Urothelium cell line (cell line): ENCODE measurements around the gene TPSAB1.
"Not testable (repeated sequence)": the region's sequence is repeated elsewhere in the genome, so short reads cannot be mapped to it uniquely, and the experiment has no call there.

ENCODE experiments used
- DNase-seq: peaks from one replicate; pipeline ENCODE4 v3.0.0; 2011; ENCODE audit warnings: low spot score, mixed read lengths
- FAIRE-seq: peaks from 2 replicates; lab custom pipeline; 2011; peaks lifted over from hg19 to GRCh38; lab: Jason Lieb, UNC

TPSAB1 gene

DNA sequence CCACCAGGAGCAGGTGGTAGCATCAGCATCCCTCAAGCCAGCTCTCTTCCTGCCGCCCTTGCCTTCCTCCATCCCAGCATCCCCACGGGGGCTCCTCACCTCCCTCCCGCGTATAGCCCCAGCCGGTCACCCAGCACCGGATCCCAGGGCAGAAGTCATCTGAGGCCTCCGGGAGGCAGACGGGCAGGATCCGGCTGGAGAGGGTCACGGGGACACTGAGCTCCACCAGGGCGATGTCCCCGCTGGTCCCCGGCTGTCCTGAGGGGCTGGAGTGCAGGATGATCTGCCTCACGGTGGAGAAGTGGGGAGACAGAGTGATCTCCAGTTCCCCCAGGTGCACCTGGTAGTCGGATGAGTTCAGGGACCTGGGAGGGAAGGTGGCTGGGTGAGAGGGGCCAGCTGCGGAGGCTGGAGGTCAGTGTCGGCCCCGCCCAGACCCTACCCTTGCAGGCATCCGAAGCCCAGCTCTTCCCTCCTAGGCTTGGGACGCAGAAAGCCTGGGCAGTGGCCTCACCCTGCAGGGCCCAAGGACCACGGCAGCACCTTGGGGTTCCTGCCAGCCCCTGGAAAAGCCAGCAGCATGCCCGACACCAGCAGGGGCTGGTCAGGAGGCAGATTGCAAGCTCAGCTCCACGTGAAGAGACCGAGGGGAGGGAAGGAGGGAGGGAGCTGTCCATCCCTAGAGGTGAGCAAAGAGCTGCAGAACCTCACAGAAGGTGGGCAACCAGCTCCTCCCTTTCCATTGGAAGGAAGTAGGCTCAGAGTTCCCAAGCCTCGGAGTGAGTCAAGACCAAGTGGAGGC, 17.8 kb upstream of the TPSAB1 start:
- FAIRE-seq, result no peak
- no peak for DNase-seq

DNA sequence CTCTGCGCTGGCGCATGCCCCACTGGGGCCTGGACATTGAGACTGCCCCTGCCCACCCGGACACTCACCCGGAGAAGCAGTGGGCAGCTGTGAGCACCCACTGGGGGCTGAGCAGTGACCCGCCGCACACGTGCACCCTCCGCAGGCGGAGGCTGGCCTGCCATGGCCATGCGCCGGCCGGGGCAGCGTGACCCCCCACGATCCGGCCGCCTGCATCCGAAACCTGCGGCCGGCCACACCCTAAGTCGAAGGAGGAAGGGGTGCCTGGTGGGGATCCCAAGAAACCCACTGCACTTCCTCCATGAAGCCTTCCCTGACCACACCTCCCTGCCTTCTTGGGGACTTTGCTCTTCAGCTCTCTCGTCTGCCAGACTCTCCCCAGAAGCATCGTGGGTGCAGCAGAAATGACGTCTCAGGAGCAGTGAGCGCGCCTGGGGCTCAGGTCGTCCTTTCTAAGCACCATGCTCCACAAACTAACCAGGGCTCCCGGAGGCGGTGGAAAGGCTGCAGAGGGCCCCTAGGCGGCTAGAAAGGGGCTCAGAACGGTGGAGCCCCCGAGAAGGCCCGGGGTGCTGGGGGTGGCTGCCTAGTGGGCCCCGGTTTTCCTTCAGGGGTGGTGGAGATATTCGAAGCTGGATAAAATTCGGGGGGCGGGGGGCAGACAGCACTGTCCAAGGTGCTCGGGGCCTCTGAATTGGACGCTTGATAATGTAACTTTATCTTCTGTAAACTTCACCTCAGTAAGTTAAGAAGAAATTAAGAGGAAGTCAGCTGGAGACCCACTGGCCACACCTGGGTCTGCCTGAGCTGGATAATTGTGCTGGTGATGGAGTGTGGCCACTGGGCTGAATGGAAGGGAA, 16.9 kb upstream of the TPSAB1 start:
- no peak for DNase-seq
- FAIRE-seq, result no peak

GRCh38 chr16:1224558-1224957, 15.9 kb upstream of the TPSAB1 start:
- no peak for FAIRE-seq

GRCh38 chr16:1225051-1225451, 15.5 kb upstream of the TPSAB1 start, which contains the start of gene TPSG1:
Gene TPSG1, minus strand, starts transcription at chr16:1225268. Its CDS starts 16 bp downstream, at chr16:1225252.
- no peak for DNase-seq
- no peak for FAIRE-seq

More at GRCh38 chr16:1224558-1224957, 15.9 kb upstream of the TPSAB1 start:
- no peak for DNase-seq

GRCh38 chr16:1225728-1226311, 14.7 kb upstream of the TPSAB1 start:
- FAIRE-seq, result peak; percentile 97
- not testable (repeated sequence) for DNase-seq

- not testable (repeated sequence) for DNase-seq, FAIRE-seq
Measured at GRCh38 chr16:1226692-1227091, 13.8 kb upstream of the TPSAB1 start.

DNA sequence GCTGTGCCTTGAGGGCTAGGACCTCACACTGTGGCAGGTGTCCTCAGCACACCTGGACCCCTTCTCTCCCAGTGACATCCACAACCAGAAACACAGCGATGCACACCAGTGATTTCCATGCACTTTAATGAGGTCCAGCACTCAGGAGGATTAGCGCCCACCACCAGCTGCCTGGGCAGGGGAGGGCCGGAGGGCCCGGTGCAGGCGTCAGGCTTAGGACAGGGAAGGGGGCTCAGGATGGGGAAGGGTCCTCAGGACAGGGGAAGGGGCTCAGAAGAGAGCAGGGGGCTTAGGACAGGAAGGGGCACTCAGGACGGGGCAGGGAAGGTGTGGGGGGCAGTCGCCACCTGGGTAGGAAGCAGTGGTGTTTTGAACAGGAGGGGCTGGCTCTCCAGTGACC, 12.3 kb upstream of the TPSAB1 start:
- not testable (repeated sequence) for DNase-seq
- peak; percentile 93 for FAIRE-seq

DNA sequence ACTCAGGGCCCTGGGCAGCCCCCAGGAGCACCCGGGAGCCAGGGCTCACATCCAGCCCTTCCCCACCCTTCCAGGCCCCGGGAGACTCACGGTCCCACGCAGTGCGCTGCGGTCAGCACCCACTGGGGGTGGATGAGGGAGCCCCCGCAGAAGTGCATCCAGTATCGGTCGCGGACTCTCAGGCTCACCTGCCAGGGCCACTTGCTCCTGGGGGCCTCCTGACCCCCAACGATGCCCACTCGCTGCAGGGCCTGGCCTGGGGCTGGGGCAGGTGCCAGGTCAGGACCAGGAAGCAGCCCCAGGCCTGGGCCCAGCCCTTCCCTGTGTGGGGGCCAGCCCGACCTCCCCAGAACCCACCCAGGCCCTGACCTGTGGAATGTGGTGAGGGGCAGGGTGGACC, 11.0 kb upstream of the TPSAB1 start:
- FAIRE-seq, DNase-seq: not testable (repeated sequence)

DNA sequence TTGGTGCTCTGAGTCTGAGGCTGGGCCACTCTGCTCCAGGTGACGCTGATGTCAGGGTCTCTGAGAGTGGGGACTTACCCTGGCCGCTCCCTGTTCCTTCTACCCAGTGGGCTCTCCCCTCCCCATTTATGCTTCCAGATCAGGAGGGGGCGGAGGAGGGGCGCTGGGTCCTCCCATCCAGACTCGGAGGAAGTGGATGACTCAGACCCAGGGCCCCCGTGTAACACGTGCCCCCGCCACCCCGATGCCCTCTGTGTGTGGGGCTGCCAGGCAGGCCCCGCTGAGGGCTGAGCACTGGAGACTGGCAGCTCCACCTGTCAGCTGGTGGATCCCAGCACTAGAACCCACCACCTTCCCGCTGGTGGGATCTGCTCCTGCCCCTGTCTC, 10.4 kb upstream of the TPSAB1 start, which contains the start of gene TPSB2:
Gene TPSB2 (minus strand): TSS at position 101 of the 387 bp plus-strand sequence. CDS start 233 bp downstream, outside the sequence.
- FAIRE-seq, result not testable (repeated sequence)

DNA sequence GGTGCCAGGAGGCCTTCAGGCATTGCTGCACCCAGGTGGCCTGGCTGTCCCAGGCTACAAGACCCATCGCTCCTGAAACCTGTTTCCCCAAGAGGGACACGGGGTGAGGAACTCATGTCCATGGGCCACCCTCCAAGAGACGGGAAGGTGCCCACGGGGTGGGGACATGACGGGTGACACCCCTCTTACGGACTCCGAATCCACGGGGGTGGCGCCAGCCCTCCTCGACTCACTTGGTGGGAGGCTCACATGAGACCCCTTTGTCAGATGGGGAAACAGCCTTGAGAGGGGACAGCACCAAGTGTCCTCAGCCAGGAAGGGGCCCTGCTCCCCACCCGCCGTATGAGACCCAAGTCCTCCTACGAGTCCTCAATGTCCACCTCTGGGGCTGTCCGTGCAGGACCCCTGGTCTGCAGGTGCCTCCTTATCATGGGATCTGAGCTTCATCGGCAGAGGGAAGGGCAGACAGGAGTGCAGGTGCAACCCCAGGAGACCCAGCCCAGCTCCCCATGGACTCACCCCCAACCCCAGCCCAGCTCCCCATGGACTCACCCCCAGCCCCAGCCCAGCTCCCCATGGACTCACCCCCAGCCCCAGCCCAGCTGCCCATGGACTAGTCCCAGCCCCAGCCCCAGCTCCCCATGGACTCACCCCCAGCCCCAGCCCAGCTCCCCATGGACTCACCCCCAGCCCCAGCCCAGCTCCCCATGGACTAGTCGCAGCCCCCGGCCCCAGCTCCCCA, 9.9 kb upstream of the TPSAB1 start:
- FAIRE-seq, result not testable (repeated sequence)

More for the DNA sequence above, 10.4 kb upstream of the TPSAB1 start, which contains the start of gene TPSB2:
- not testable (repeated sequence) for DNase-seq

GRCh38 chr16:1231301-1231700, 9.2 kb upstream of the TPSAB1 start:
- not testable (repeated sequence) for DNase-seq, FAIRE-seq

More for the DNA sequence above, 9.9 kb upstream of the TPSAB1 start:
- not testable (repeated sequence) for DNase-seq

DNA sequence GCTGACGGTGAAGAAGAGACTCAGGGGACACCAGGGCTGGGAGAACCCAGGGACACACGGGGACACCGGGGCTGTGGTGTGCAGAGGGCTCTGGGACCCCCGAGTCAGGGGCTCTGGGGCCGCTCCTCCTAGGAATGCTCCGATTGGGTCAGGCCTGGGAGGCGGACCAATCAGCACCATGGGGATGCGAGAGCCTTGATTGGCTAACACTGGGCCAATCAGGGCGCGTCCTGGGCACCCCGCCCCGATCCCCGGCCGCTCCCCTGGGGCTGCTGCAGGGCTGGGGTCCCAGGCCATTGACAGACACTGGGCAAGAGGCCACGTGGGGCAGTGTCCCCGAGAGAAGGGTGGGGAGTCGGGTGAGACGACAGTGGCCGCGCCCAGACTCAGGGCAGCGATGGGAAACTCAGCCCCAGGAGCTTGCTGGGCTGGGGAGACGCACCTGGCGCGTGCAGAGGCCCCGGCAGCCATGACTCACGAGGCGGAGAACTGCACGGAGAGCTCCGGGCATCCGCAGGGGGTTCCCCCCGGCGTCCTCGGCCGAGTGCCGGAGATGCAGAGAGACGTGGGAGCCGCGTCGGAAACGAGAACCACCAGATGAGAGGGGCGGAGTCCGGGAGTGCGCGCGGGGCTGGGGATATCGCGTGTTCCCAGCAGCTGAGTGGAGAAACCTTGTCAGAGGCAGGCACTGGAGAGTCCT, 8.3 kb upstream of the TPSAB1 start:
- DNase-seq, result not testable (repeated sequence)
- FAIRE-seq, result peak; percentile 84

GRCh38 chr16:1236659-1237058, 3.8 kb upstream of the TPSAB1 start:
- not testable (repeated sequence) for FAIRE-seq, DNase-seq

DNA sequence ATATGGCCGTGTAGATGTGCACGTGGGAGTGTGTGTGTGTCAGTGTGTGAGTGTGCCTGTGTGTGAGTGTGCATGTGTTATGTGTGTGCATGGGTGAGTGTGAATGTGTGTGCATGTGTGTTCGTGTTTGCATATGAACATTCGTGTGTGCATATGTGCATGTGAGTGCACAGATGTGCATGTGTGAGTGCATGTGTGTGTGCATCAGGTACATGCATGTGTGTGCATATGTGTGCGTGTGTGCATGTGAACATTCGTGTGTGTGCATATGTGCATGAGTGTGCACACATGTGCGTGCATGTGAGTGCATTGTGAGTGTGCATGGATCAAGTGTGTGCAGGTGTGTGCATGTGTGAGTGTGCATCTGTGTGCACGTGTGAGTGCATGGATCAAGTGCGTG, 2.5 kb upstream of the TPSAB1 start:
- DNase-seq (no peak), FAIRE-seq (peak; percentile 96)

DNA sequence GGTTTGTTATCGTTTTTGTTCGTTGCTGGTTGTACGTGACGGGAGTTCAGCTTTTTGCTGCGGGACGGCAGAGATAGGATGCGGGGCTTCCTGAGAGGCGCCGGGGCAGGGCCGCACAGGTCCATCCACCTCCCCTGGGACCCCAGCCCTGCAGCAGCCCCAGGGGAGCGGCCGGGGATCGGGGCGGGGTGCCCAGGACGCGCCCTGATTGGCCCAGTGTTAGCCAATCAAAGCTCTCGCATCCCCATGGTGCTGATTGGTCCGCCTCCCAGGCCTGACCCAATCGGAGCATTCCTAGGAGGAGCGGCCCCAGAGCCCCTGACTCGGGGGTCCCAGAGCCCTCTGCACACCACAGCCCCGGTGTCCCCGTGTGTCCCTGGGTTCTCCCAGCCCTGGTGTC, 1.6 kb upstream of the TPSAB1 start:
- FAIRE-seq, DNase-seq: not testable (repeated sequence)

- not testable (repeated sequence) for FAIRE-seq, DNase-seq
Measured at GRCh38 chr16:1239575-1239974, 930 bp upstream of the TPSAB1 start.

GRCh38 chr16:1241081-1241480, 576 bp downstream of the TPSAB1 start:
- DNase-seq, FAIRE-seq: not testable (repeated sequence)

DNA sequence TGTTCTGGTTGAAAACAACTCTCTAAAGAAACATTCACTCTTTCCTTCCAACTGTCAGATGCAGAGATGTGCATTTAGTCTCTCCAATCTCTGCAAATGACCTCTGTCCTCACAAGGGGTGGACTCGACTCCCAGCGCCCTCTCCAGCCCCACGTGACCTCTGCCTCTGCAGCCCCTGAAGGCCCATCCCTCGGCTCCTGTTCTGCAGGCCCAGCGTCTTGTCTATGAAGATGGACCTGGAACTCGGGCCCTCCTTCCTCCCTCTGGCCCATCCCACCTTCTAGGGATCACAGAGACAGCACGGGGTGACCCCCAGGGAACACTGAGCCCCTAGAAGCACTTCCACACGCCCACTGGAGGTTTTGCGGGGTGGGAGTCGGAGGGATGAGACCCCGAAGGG, 2.9 kb downstream of the TPSAB1 start:
- not testable (repeated sequence) for DNase-seq, FAIRE-seq
